Measurements from ENCODE around the gene PCED1A. TPM values are rescaled to one million over a fixed set of nuclear protein-coding genes. Genes with fewer than 3 reads are reported as not detected.

Gene PCED1A
- total RNA-seq, 1 donor from 2014 or later = 53.2 TPM

DNA sequence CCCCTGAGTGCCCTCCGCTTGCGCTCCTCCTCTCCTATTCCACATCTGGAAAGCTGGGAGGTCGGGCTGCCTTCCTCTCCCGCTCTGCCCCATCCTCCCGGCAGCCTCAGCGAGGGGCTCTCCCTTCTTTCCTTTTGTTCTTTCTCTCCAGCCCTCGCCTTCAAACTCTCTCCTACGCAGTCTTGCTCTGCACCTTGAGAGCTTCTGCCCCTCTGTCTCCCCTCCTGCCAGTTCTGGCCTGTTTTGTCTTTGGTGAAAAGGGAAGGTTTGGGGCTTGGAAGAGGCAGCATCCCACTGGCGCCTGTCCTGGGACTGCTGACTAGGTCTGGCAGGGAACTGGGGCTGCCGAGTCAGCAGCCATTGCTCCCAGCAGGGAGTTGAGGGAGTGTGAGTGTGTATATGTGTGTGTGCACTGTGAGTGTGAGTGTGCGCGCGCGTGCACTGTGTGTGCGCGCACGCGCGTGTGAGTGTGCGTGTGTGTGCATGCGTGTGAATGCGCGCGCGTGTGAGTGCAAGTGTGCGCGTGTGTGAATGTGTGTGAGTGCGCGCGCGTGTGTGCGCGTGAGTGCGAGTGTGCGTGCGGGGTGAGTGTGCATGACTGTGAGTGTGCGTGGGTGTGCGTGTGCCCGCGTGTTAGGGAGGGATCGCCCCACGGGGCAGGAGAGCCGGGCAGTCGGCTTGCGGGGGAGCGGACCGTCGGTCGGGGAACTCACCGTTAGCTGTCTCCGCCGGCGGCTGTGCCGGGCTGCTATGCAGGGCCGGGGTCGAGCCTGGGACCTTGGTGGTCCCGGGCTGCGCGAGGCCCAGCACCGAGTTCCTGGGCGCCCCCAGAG is 40.6 kb downstream of the PCED1A start:
- Mint-ChIP-seq H3K36me3 (ENCODE audit: low read depth) (no peaks in the 10 kb centered on the region), H3K4me1 (peaks cover 31% of the 10 kb centered on the region), H3K4me3 (peak overlapping the region; percentile 79), H3K27ac (peak overlapping the region; percentile 4), H3K27me3 (peaks cover 45% of the 10 kb centered on the region), H3K9me3 (no peaks in the 10 kb centered on the region)
- intact Hi-C loops (cut with micrococcal nuclease) = loop anchor here (2.0 kb wide), 2 partner anchors 41 to 47 kb away; partner anchors contain the start of genes PCED1A and VPS16
- ATAC-seq (ENCODE audit: low read depth) = no peak
- POLR2A ChIA-PET = interaction anchor here (0.6 to 1.9 kb wide), 4 partner anchors 10 to 128 kb away, joined by 3 to 7 read pairs (median 4); partner anchors contain the start of genes PCED1A, PTPRA and VPS16
- TF ChIP-seq, protein P1, sequence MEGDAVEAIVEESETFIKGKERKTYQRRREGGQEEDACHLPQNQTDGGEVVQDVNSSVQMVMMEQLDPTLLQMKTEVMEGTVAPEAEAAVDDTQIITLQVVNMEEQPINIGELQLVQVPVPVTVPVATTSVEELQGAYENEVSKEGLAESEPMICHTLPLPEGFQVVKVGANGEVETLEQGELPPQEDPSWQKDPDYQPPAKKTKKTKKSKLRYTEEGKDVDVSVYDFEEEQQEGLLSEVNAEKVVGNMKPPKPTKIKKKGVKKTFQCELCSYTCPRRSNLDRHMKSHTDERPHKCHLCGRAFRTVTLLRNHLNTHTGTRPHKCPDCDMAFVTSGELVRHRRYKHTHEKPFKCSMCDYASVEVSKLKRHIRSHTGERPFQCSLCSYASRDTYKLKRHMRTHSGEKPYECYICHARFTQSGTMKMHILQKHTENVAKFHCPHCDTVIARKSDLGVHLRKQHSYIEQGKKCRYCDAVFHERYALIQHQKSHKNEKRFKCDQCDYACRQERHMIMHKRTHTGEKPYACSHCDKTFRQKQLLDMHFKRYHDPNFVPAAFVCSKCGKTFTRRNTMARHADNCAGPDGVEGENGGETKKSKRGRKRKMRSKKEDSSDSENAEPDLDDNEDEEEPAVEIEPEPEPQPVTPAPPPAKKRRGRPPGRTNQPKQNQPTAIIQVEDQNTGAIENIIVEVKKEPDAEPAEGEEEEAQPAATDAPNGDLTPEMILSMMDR (IDR thresholded peaks at IDR 0.05) = no peak
- no peak for DNase-seq
- CTCF ChIA-PET = no interaction called here

DNA sequence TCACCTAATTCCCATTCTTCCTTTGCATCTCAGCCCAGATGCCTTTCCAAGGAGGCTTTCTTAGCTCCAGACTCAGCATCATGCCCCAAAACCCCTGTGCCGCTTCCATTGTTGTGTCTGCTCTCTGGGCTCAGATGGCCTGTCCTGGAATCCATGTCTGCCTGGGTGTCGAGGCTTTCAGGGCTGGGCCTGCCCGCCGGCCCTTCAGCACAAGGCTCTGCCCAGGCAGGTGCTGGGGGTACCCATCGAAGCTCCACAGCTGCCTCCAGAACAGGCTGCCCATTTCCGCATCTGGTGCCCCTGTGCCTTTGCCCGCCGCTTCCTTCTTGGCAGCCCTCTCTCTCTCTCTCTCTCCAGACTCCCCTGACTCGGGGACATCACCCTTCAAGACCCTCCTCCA is 41.2 kb downstream of the PCED1A start:
- TF ChIP-seq, protein P1 (IDR thresholded peaks at IDR 0.05) = no peak
- DNase-seq (no peak), ATAC-seq (ENCODE audit: low read depth) (no peak)
- POLR2A ChIA-PET = interaction anchor here (0.6 to 1.9 kb wide), 2 partner anchors 41 to 129 kb away, joined by 6 to 7 read pairs; partner anchors contain the start of genes PCED1A and VPS16
- intact Hi-C loops (cut with micrococcal nuclease) = no loop called here
- CTCF ChIA-PET = no interaction called here
- peaks cover 31% of the 10 kb centered on the region for H3K4me1 Mint-ChIP-seq
- no peak overlapping the region for H3K27ac Mint-ChIP-seq
- H3K4me3 Mint-ChIP-seq = peak overlapping the region; percentile 79
- no peaks in the 10 kb centered on the region for H3K9me3 Mint-ChIP-seq
- no peaks in the 10 kb centered on the region for H3K36me3 Mint-ChIP-seq (ENCODE audit: low read depth)
- peaks cover 45% of the 10 kb centered on the region for H3K27me3 Mint-ChIP-seq

DNA sequence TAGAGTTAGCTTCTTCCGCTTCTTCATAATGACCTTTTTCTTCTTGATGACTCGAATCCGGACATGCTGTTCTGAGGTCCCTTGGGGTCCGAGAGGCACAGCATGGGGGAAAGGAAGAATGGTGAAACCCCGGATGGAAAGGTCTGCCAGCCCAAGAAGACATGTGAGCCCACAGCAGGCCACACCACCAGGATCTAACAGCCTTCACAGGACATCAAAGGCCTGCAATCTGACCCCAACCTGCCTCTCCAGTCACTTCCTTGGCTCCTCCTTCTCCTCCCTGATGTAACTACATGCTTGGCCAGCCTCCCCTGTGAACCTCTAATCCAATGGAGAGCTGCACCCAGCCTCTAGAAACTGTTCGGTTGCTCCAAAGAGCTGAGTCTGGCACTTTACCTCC is 41.6 kb downstream of the PCED1A start:
- H3K27me3 Mint-ChIP-seq = peaks cover 41% of the 10 kb centered on the region
- intact Hi-C loops (cut with micrococcal nuclease) = no loop called here
- TF ChIP-seq, protein P1 (IDR thresholded peaks at IDR 0.05) = no peak
- ATAC-seq (ENCODE audit: low read depth) (no peak), DNase-seq (no peak)
- H3K27ac Mint-ChIP-seq = no peak overlapping the region
- POLR2A ChIA-PET = interaction anchor here (1.9 kb wide), 1 partner anchor 42 kb away, joined by 7 read pairs; the partner anchor contains the start of genes PCED1A and VPS16
- H3K9me3 Mint-ChIP-seq = no peaks in the 10 kb centered on the region
- CTCF ChIA-PET = no interaction called here
- H3K36me3 Mint-ChIP-seq (ENCODE audit: low read depth) = no peaks in the 10 kb centered on the region
- peaks cover 31% of the 10 kb centered on the region for H3K4me1 Mint-ChIP-seq
- H3K4me3 Mint-ChIP-seq = peak overlapping the region; percentile 79

DNA sequence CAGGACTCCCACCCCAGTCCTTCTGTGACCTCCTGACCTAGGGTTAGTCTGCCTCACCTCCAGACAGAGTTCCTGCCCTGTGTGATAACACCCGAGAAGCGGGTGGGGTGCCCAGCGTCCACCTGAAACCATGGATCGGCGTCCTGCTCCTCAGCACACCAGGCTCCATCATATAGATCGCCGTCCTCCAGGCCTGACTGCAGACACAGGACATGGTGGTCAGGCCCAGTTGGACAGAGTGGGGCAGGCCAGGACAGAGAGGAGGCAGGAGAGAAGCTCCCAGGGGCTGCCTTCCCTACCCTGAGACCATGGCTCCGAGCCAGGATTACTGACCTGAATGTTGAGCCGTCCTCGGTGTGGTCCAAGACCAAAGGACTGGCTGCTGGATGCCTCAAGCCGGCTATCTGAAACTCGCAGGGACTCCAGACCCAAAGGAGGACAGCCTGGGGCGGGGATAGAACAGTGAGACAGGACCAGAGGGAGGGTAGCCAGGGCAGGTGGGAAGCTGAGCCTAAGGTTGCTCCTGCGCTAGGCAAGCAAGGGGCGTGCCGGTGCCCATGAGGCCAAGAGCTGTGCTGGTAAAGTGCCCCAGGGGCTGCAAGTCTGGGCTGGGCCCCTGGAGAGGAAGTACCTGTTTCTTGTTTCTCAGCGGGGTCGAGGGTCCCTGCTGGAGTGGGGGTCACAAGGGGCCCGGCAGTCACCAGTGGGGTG is 42.2 kb downstream of the PCED1A start:
- Mint-ChIP-seq H3K9me3 (no peaks in the 10 kb centered on the region), H3K36me3 (ENCODE audit: low read depth) (no peaks in the 10 kb centered on the region), H3K4me3 (no peak overlapping the region), H3K27ac (no peak overlapping the region), H3K27me3 (peaks cover 42% of the 10 kb centered on the region), H3K4me1 (peaks cover 31% of the 10 kb centered on the region)
- intact Hi-C loops (cut with micrococcal nuclease) = no loop called here
- TF ChIP-seq, protein P1 (IDR thresholded peaks at IDR 0.05) = no peak
- ATAC-seq (ENCODE audit: low read depth) (no peak), DNase-seq (no peak)
- ChIA-PET CTCF (no interaction called here), POLR2A (interaction anchor here (1.9 kb wide), 1 partner anchor 42 kb away, joined by 7 read pairs; the partner anchor contains the start of genes PCED1A and VPS16)
